Liver (tissue), 3 donors: ENCODE data around the gene CHRM3.

ENCODE experiments used
- EGR1 ChIP-seq, 2 donors: IDR thresholded peaks; 2 replicates each; pipeline ENCODE4 v1.6.1; 2016 to 2018; ENCODE audit warnings: antibody characterized with exemption in 2 of 2, low read depth in 2 of 2
- TF ChIP-seq, protein P1 (sequence below): fragments of 150-350 bp; IDR thresholded peaks from 2 replicates; pipeline ENCODE4 v1.5.1; 2017; ENCODE audit warnings: improper control_type of control experiment, low read depth, low read length; ENCODE audit not compliant: missing input control
- donor health status: healthy.
- donor health status: healthy.

DNA sequence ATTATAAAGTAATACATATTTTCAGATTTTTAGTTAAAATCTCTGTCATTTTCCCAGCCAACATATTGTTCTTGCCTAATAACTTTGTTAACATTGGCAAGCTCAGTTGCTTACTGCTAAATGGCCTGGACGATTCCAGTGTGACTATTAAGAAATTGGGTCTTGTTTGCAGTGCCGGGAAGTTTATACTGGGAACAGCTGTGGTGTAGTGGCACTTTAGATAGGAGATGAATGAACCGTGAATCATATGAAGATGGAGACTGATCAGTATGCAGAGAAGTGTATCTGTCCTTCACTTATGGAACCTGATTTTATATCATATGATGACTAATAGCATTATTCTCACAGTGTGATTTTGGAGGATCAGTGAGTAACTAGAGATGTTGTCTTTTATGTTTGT is 3.3 kb downstream of the CHRM3 start:
- TF ChIP-seq, protein P1, sequence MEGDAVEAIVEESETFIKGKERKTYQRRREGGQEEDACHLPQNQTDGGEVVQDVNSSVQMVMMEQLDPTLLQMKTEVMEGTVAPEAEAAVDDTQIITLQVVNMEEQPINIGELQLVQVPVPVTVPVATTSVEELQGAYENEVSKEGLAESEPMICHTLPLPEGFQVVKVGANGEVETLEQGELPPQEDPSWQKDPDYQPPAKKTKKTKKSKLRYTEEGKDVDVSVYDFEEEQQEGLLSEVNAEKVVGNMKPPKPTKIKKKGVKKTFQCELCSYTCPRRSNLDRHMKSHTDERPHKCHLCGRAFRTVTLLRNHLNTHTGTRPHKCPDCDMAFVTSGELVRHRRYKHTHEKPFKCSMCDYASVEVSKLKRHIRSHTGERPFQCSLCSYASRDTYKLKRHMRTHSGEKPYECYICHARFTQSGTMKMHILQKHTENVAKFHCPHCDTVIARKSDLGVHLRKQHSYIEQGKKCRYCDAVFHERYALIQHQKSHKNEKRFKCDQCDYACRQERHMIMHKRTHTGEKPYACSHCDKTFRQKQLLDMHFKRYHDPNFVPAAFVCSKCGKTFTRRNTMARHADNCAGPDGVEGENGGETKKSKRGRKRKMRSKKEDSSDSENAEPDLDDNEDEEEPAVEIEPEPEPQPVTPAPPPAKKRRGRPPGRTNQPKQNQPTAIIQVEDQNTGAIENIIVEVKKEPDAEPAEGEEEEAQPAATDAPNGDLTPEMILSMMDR = no peak
- TF ChIP-seq EGR1 (IDR thresholded peaks at IDR 0.05; ENCODE audit: low read depth in 2 of 2) = no peak
